Muscle of leg (tissue), 16 donors: ENCODE data around the gene KLK12. TPM values are rescaled to one million over a fixed set of nuclear protein-coding genes. Genes with fewer than 3 reads are reported as not detected.

ENCODE experiments used
- DNase-seq: peaks from one replicate; pipeline ENCODE4 v3.0.0; 2013
- H3K27ac ChIP-seq: one replicate; pipeline ENCODE4 v1.5.1; 2013; ENCODE audit warnings: mild to moderate bottlenecking, low read length, control low read depth
- H3K27me3 ChIP-seq: one replicate; pipeline ENCODE4 v1.6.1; 2013; ENCODE audit warnings: low read length; ENCODE audit not compliant: control insufficient read depth, insufficient read depth
- H3K36me3 ChIP-seq: one replicate; pipeline ENCODE4 v1.6.1; 2013; ENCODE audit warnings: low read length; ENCODE audit not compliant: control insufficient read depth, insufficient read depth
- H3K4me1 ChIP-seq: one replicate; pipeline ENCODE4 v1.6.1; 2013; ENCODE audit warnings: low read length; ENCODE audit not compliant: control insufficient read depth, insufficient read depth
- H3K4me3 ChIP-seq: one replicate; pipeline ENCODE4 v1.5.1; 2013; ENCODE audit warnings: low read length, control low read depth
- H3K9me3 ChIP-seq: replicated peaks from 2 replicates; pipeline ENCODE4 v1.6.1; 2013; ENCODE audit warnings: low read depth, low read length; ENCODE audit not compliant: control insufficient read depth
- whole genome bisulfite sequencing: methylation state at CpG from one replicate; pipeline ENCODE4 v1.1.5; 2013; ENCODE audit warnings: missing lambda C conversion rate; ENCODE audit not compliant: insufficient coverage; 5-methylcytosine and 5-hydroxymethylcytosine counted together
- long read RNA-seq, 11 donors: transcript quantifications; one replicate each; lab custom pipeline, GENCODE V29; 2026
- polyA plus RNA-seq, 8 donors: library from polyadenylated mRNA; unstranded; fragments of 120-200 nt; gene quantifications; one replicate each; pipeline versions ENCODE4 v1.2.1 to v1.2.3, GENCODE V29; 2013; ENCODE audit warnings: inconsistent platforms in 1 of 8, low replicate concordance in 1 of 8; ENCODE audit not compliant: insufficient read length in 8 of 8, insufficient read depth in 1 of 8
- total RNA-seq: library from RNA; stranded (reverse); fragments of 120-200 nt; gene quantifications from one replicate; pipeline ENCODE4 v1.2.4, GENCODE V29; 2013

The KLK12 gene, protein sequence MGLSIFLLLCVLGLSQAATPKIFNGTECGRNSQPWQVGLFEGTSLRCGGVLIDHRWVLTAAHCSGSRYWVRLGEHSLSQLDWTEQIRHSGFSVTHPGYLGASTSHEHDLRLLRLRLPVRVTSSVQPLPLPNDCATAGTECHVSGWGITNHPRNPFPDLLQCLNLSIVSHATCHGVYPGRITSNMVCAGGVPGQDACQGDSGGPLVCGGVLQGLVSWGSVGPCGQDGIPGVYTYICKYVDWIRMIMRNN
- not detected for total RNA-seq
- not detected for polyA plus RNA-seq
- long read RNA-seq, donor 1 = 0 reads
- long read RNA-seq, donor 2 = 0 reads
- long read RNA-seq, donor 3 = 0 reads
- long read RNA-seq, donor 4 = 0 reads
- long read RNA-seq, donor 5 = 0 reads
- long read RNA-seq, donor 6 = 0 reads
- long read RNA-seq, donor 7 = 0 reads
- long read RNA-seq, donor 8 = 0 reads
- long read RNA-seq, donor 9 = 0 reads
- long read RNA-seq, donor 10 = 0 reads
- long read RNA-seq, donor 11 = 0 reads

DNA sequence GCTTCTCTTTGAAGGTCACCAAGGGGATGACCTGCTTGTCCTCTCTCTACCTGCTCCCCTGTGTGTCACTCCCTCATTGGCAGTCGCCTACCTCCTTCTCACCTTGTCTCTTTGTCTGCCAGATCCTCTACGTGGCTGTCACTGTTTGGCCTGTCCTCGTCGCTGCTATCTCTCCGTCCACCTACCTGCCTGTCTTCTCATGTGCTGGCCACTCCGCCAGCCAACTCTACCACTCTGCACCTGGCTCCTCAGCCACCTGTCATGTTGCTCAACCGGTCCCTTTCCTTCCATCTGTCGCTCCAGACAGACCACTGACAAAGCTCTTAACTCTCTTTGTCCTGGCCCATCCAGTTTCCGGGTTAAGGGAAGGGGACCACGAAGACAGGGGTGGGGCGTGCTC lies at the start of gene KLK12:
TSS of gene KLK12 (minus strand) at position 299 of the 400 bp plus-strand sequence. CDS start 381 bp downstream, outside the sequence.
- Histone ChIP-seq H3K9me3 (no peaks in the 10 kb centered on the region), H3K36me3 (no peaks in the 10 kb centered on the region), H3K27ac (no peak within 1 kb of the TSS), H3K4me1 (no peaks in the 10 kb centered on the region), H3K4me3 (no peak within 1 kb of the TSS), H3K27me3 (peaks cover 2% of the 10 kb centered on the region)
- DNase-seq = no peak
- WGBS = 53% methylated on average over 7 of the region's 11 CpGs

DNA sequence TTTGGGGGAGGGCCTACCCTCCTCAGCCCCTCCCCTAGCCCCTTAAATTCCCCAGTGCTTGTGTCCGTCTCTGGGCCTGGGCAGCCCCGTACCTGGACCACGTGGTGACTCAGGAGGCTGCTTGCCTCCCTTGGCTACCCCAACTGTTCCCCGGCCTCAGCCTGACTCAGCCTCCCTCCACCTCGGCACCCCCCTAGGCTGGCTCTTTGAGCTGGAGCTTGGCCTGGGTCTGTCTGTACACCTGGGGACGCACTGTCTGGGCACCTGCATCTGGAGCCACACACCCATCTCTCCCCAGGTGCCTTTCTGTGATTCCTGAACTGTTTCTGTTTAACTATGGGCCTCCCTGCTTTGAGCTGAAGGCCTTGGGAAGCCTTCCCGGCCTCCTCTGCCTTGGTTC lies 49.7 kb upstream of the KLK12 start:
- H3K4me3 ChIP-seq = no peak overlapping the region
- DNase-seq = no peak
- WGBS = 51% methylated on average over 6 of the region's 7 CpGs
- H3K27ac ChIP-seq = no peak overlapping the region
- H3K4me1 ChIP-seq = no peaks in the 10 kb centered on the region
- no peaks in the 10 kb centered on the region for H3K9me3 ChIP-seq
- peaks cover 4% of the 10 kb centered on the region for H3K27me3 ChIP-seq
- H3K36me3 ChIP-seq = no peaks in the 10 kb centered on the region

DNA sequence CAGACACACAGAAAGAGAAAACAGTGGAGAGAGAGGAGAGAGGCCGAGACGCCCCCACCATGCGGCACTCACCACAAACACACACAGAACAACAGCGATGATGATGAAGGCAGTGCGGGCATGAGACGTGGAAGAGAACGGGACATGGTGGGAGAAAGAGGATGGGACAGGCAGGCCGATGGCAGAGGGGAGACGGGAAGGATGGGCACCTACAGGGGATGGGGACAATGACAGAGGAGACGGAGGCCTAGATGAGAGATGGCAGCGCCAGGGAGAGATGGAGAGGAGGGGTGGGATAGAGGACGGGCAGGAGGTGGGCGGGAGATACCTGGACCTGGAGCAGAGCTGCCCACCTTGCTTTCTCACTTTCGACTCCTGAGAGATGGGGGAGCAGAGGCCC lies 49.0 kb upstream of the KLK12 start:
- Histone ChIP-seq H3K4me3 (no peak overlapping the region), H3K36me3 (no peaks in the 10 kb centered on the region), H3K4me1 (no peaks in the 10 kb centered on the region), H3K27me3 (peaks cover 4% of the 10 kb centered on the region), H3K9me3 (no peaks in the 10 kb centered on the region), H3K27ac (no peak overlapping the region)
- no peak for DNase-seq
- WGBS = 71% methylated on average over 10 of the region's 14 CpGs

DNA sequence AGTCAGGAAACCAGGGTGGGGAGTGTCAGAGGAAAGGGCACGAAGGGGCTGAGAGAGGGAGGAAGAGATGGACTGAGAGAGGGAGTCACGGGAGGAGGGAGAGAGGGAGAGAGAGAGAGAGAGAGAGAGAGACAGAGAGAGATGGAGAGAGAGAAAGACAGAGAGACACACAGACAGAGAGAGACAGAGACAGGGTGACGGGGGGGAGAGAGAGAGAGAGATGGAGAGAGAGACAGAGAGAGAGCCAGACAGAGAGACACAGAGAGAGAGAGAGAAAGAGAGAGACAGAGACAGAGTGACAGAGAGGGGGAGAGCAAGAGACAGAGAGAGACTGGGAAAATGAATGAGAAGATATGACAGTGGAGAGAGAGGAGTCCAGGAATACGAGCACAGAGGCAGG lies 48.4 kb upstream of the KLK12 start:
- H3K9me3 ChIP-seq = no peaks in the 10 kb centered on the region
- 25% methylated on average over 4 of the region's 4 CpGs for WGBS
- H3K4me1 ChIP-seq = no peaks in the 10 kb centered on the region
- DNase-seq = no peak
- H3K27me3 ChIP-seq = peaks cover 4% of the 10 kb centered on the region
- no peak overlapping the region for H3K27ac ChIP-seq
- H3K36me3 ChIP-seq = no peaks in the 10 kb centered on the region
- no peak overlapping the region for H3K4me3 ChIP-seq

DNA sequence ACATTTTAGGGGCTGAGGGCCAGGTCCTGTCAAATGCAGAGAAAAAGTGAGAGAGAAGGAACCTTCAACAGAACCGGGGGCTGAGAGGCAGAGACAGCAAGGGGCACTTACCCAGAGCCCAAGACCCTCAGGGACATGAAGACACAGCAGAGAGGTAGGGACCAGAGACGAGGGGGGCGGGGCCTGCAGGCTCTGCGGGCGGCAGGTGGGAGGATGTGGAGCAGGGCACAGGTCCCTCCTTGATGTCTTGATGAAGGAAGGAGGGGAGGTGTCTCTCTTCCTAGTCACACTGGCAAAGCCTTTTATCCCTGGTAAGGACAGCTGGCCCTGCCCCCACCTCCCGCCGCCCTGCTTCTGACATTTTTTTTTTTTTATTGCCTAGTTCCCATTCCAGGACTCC lies 47.8 kb upstream of the KLK12 start, which contains the start of gene KLK14:
TSS of gene KLK14 (minus strand) at position 277 of the 400 bp plus-strand sequence. CDS start at position 4, 273 bp downstream.
- WGBS = 45% methylated on average over 1 of the region's 7 CpGs
- H3K4me1 ChIP-seq = no peaks in the 10 kb centered on the region
- peaks cover 4% of the 10 kb centered on the region for H3K27me3 ChIP-seq
- H3K4me3 ChIP-seq = no peak within 1 kb of the TSS
- no peaks in the 10 kb centered on the region for H3K36me3 ChIP-seq
- no peaks in the 10 kb centered on the region for H3K9me3 ChIP-seq
- DNase-seq = no peak
- H3K27ac ChIP-seq = no peak within 1 kb of the TSS

DNA sequence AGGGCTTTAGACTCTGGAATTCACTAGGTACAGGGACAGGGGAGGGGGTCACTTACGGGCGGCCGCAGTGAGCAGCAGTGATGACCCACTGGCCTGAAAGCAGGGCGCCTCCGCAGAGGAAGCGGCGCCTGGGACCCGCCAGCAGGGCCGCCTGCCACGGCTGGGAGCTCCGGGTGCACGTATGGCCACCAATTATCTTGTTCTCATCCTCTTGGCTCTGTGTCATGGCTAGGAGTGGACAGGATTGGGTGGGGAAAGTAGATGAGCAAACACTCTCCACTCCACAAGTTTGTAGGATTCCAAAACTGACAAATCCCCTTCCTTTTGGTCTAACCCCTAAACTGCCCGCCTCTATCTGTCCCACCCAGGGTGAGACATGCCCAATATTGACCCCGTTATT lies 46.7 kb upstream of the KLK12 start:
- Histone ChIP-seq H3K27ac (no peak overlapping the region), H3K27me3 (peaks cover 4% of the 10 kb centered on the region), H3K4me3 (no peak overlapping the region), H3K36me3 (no peaks in the 10 kb centered on the region), H3K9me3 (no peaks in the 10 kb centered on the region), H3K4me1 (no peaks in the 10 kb centered on the region)
- DNase-seq = no peak
- WGBS = 92% methylated on average over 7 of the region's 14 CpGs

DNA sequence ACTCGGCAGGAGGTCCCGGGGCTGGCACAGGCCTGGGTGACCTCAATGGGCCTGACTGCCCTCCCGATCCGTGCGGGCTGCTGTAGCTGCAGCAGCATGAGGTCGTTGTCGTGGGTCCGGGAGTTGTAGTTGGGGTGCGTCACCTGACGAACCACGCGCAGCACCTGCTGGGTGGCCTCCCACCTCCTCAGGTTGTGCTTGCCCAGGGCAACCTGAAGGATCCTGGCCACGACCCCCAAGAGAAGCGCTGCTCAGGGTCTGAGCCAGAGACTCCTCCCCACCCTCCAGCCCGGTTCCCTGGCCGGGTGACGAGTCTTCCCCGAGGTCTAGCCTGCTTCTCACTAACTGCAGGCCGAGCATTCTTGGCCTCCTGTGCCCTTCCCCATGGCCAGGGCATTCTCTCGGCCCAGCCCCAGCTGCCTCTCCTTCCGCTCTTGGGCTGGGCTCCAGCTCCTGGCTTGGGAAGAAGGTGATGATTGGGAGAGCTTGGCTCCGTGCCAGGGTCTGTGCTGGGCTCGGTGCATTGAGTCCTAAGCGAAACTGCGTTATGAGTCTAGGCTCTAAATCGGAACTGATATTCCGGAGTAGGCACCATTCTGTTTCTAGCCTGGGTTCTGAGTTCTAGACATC lies 44.8 kb upstream of the KLK12 start:
- Histone ChIP-seq H3K27ac (no peak overlapping the region), H3K4me1 (no peaks in the 10 kb centered on the region), H3K4me3 (no peak overlapping the region), H3K36me3 (no peaks in the 10 kb centered on the region), H3K9me3 (no peaks in the 10 kb centered on the region), H3K27me3 (peaks cover 4% of the 10 kb centered on the region)
- WGBS = 78% methylated on average over 26 of the region's 27 CpGs
- no peak for DNase-seq

DNA sequence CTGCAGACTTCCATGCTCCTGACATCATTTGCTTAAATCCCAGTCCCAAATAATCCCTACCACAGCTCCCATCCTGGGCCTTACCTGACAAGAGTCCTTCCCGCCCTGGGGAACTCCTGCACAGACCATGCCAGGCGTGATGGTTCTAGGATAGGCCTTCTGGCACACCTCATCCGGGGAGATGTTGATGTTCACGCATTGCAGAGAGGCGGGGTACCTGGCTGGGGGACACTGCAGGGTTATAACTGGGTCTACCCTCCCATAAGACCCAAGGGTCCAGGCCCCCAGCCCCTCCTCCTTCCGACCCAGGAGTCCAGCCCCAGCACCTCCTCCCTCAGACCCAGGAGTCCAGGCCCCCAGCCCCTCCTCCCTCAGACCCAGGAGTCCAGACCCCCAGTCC lies 43.9 kb upstream of the KLK12 start:
- Histone ChIP-seq H3K36me3 (no peaks in the 10 kb centered on the region), H3K27me3 (peaks cover 4% of the 10 kb centered on the region), H3K4me1 (no peaks in the 10 kb centered on the region), H3K9me3 (peaks cover 2% of the 10 kb centered on the region), H3K27ac (no peak overlapping the region), H3K4me3 (no peak overlapping the region)
- 88% methylated on average over 5 of the region's 6 CpGs for WGBS
- DNase-seq = no peak

DNA sequence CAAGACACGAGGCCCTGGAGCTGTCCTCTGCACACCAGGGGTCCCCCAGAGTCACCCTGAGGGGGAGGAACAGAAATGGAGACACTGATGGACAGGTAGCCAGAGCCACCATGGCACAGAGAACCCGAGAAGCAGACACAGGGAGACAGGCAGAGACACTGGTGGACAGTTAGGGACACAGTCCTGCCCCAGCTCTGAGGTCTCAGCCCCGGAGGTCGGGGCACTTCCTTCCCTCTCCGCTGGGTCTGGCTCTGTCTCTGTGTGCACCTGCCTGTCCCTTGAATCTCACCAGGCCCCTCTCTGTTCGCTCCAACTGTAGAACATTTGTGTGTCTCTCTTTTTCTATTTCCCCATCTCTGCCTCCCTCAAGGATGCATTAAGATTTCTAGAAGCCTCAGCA lies 43.3 kb upstream of the KLK12 start:
- no peak for DNase-seq
- Histone ChIP-seq H3K36me3 (no peaks in the 10 kb centered on the region), H3K27ac (no peak overlapping the region), H3K4me3 (no peak overlapping the region), H3K4me1 (no peaks in the 10 kb centered on the region), H3K27me3 (peaks cover 4% of the 10 kb centered on the region), H3K9me3 (peaks cover 2% of the 10 kb centered on the region)
- 66% methylated on average over 6 of the region's 6 CpGs for WGBS

DNA sequence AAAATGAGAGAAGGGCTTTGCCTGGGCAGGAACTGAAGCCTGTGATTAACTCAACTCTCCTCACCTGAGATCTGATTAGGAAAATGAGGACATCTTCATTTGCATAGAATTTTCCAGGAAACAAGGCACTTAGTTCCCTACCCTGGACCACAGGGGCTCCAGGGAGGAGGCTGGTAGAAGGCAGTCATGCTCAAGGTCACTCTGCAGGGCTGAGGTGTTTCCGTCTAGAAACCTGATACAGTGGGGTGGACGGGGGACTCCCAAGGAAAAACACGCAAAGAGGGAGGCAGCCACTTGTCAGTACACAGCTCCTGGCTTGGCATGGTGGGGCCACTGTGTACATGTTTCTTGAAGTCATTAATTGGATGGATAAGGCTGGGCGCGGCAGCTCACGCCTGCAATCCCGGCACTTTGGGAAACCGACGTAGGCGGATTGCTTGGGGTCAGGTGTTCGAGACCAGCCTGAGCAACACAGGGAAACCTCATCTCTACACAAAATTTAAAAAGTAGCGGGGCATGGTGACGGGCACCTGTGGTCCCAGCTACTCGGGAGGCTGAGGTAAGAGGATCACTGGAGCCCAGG lies 41.9 kb upstream of the KLK12 start:
- Histone ChIP-seq H3K36me3 (no peaks in the 10 kb centered on the region), H3K9me3 (peaks cover 2% of the 10 kb centered on the region), H3K4me1 (no peaks in the 10 kb centered on the region), H3K27me3 (no peaks in the 10 kb centered on the region), H3K4me3 (no peak overlapping the region), H3K27ac (no peak overlapping the region)
- no peak for DNase-seq
- 44% methylated on average over 6 of the region's 14 CpGs for WGBS
